SU-DHL-6 (cell line): ENCODE results near the gene NDUFS5.

Experiments
- EZH2phosphoT487 ChIP-seq: fragments of 200-600 bp; sonication (generic), shearing (Covaris generic); conservative IDR thresholded peaks from 2 replicates; pipeline ENCODE4 v1.6.1; 2018; ENCODE audit warnings: mild to moderate bottlenecking, antibody characterized with exemption, low read length, moderate library complexity, mixed read lengths
- TF ChIP-seq, protein P1 (sequence below): fragments of 200-600 bp; sonication (generic); IDR thresholded peaks from one replicate; pipeline ENCODE4 v1.5.1; 2017; ENCODE audit warnings: antibody characterized with exemption, mild to moderate bottlenecking, low read length, moderate library complexity; ENCODE audit not compliant: insufficient read depth, poor library complexity, severe bottlenecking

DNA sequence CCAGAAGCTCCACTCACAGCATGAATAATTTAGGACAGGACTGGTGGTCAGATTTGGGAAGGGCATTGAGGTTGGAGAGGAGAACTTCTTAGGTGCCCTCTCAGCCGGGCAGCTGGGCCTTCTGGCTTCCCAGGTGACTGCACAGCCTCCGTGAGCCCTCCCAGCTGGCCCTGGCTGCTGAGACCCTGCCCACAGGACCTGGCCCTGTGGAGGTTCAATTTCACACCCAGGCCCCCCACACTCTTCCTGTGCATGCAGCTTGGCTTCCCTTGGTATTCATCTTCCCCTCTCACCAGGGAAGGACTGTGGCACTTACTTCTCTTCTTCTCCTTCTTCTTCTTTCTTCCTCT lies 50.6 kb downstream of the NDUFS5 start:
- TF ChIP-seq, protein P1, sequence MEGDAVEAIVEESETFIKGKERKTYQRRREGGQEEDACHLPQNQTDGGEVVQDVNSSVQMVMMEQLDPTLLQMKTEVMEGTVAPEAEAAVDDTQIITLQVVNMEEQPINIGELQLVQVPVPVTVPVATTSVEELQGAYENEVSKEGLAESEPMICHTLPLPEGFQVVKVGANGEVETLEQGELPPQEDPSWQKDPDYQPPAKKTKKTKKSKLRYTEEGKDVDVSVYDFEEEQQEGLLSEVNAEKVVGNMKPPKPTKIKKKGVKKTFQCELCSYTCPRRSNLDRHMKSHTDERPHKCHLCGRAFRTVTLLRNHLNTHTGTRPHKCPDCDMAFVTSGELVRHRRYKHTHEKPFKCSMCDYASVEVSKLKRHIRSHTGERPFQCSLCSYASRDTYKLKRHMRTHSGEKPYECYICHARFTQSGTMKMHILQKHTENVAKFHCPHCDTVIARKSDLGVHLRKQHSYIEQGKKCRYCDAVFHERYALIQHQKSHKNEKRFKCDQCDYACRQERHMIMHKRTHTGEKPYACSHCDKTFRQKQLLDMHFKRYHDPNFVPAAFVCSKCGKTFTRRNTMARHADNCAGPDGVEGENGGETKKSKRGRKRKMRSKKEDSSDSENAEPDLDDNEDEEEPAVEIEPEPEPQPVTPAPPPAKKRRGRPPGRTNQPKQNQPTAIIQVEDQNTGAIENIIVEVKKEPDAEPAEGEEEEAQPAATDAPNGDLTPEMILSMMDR, result no peak
- no peak for TF ChIP-seq EZH2phosphoT487
